Measurements from ENCODE around the gene AMZ1.

AMZ1 gene

DNA sequence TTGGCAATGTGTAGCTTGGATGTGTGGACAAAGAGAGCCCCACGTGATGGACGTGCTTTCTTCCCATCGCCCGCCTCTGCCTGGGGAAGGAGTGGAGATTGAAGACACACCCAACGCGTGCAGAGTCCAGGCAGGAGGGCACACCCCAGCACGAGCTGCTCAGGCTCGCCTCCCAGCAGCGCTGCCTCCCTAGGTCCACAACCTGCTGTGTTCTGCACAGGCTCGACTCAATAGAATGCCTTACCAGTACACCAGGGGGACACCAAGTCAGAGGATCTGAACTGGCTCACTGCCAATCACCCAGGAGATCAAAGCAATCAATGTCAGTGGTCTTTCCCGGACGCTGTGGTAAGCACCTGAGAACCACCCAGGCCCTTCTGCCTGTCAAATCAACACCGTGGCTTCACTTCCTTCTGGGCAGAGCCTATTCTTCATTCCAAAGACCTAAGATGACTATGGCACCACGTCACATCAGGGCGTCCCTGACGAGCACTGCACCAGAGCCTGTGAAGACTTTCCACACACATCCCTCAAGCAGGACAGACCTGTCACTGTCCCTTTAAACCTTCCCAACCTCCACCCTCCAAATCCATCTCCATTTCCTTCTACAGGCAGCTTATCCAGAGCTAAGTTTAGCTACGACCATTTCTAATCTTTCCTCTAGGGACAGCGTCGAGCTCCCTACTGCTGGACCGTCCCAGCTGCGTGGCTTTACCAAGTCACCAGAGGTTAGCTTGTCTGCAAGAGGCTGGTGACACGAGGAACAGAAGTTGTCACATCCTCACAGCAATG, 72.3 kb downstream of the AMZ1 start:
- 55% methylated on average over 13 of the region's 22 CpGs for WGBS (ENCODE audit: insufficient coverage)
- Histone ChIP-seq H3K27ac (ENCODE audit: insufficient read depth in 1 of 2, low read depth in 1 of 2, low read length in 2 of 2, poor library complexity in 1 of 2, severe bottlenecking in 2 of 2) (peak overlapping the region in 1 of 2 experiments; percentile 64), H3K27me3 (replicated peaks in 2 of 5; ENCODE audit: control insufficient read depth in 4 of 5, insufficient read depth in 5 of 5, low read length in 4 of 5) (no peaks in the 10 kb centered on the region), H3K36me3 (ENCODE audit: control insufficient read depth in 4 of 4, insufficient read depth in 4 of 4, low read length in 3 of 4) (peaks cover 0 to 36% (median 8%) of the 10 kb centered on the region in 4 experiments), H3K4me3 (ENCODE audit: control insufficient read depth in 1 of 7, extremely low read depth in 1 of 7, insufficient read depth in 4 of 7, low read depth in 2 of 7, low read length in 6 of 7) (peak overlapping the region in 1 of 7 experiments; percentile 25), H3K9me3 (ENCODE audit: control extremely low read depth in 1 of 5, control insufficient read depth in 4 of 5, insufficient read depth in 2 of 5, low read depth in 1 of 5, low read length in 4 of 5) (no peaks in the 10 kb centered on the region), H3K4me1 (ENCODE audit: control extremely low read depth in 1 of 4, control insufficient read depth in 4 of 4, insufficient read depth in 4 of 4, low read length in 3 of 4) (peaks cover 7 to 77% (median 62%) of the 10 kb centered on the region in 4 experiments)
- peak; percentile 58 to 87 (median 81) for DNase-seq
- POLR2A ChIA-PET: interaction anchor here (0.6 to 2.3 kb wide), 5 partner anchors 10 to 28 kb away, joined by 3 to 13 read pairs (median 3); no protein-coding TSS in a partner anchor
- CTCF ChIA-PET: interaction anchor here (0.8 to 8.1 kb wide), 15 partner anchors 10 to 104 kb away, joined by 3 to 96 read pairs (median 4); no protein-coding TSS in a partner anchor

DNA sequence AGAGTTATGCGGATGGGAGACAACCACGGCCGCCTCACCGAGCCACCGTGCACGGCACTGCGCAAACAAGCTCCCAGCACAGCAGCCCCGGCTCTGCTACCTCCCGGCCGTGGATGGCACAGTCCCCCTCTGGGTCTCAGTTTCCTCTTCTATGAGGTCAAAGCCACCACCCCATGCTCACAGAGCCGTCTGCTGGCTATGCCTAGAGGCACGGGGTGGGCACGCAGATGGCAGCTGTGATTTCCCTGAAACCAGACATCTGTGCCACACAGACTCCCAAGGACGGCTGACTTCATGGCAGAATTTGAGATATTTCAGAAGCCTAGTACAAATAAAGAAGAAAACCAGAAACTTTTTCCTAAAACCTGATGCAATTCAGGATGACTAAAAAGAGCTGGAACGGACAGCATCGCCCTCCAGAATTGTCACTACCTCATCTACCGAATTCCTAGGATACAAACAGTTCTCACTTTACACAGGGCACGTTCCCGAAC, 73.2 kb downstream of the AMZ1 start:
- WGBS (ENCODE audit: insufficient coverage): 96% methylated on average over 18 of the region's 19 CpGs
- CTCF ChIA-PET: interaction anchor here (0.6 to 8.1 kb wide), 20 partner anchors 9 to 349 kb away, joined by 3 to 96 read pairs (median 4); no protein-coding TSS in a partner anchor
- DNase-seq: no peak
- Histone ChIP-seq H3K9me3 (ENCODE audit: control extremely low read depth in 1 of 5, control insufficient read depth in 4 of 5, insufficient read depth in 2 of 5, low read depth in 1 of 5, low read length in 4 of 5) (no peaks in the 10 kb centered on the region), H3K4me3 (ENCODE audit: control insufficient read depth in 1 of 7, extremely low read depth in 1 of 7, insufficient read depth in 4 of 7, low read depth in 2 of 7, low read length in 6 of 7) (no peak overlapping the region), H3K4me1 (ENCODE audit: control extremely low read depth in 1 of 4, control insufficient read depth in 4 of 4, insufficient read depth in 4 of 4, low read length in 3 of 4) (peaks cover 7 to 76% (median 62%) of the 10 kb centered on the region in 4 experiments), H3K36me3 (ENCODE audit: control insufficient read depth in 4 of 4, insufficient read depth in 4 of 4, low read length in 3 of 4) (peaks cover 0 to 36% (median 8%) of the 10 kb centered on the region in 4 experiments), H3K27ac (ENCODE audit: insufficient read depth in 1 of 2, low read depth in 1 of 2, low read length in 2 of 2, poor library complexity in 1 of 2, severe bottlenecking in 2 of 2) (no peak overlapping the region), H3K27me3 (replicated peaks in 2 of 5; ENCODE audit: control insufficient read depth in 4 of 5, insufficient read depth in 5 of 5, low read length in 4 of 5) (no peaks in the 10 kb centered on the region)
- POLR2A ChIA-PET: interaction anchor here (0.6 to 2.3 kb wide), 5 partner anchors 9 to 53 kb away, joined by 3 to 13 read pairs (median 3); no protein-coding TSS in a partner anchor

DNA sequence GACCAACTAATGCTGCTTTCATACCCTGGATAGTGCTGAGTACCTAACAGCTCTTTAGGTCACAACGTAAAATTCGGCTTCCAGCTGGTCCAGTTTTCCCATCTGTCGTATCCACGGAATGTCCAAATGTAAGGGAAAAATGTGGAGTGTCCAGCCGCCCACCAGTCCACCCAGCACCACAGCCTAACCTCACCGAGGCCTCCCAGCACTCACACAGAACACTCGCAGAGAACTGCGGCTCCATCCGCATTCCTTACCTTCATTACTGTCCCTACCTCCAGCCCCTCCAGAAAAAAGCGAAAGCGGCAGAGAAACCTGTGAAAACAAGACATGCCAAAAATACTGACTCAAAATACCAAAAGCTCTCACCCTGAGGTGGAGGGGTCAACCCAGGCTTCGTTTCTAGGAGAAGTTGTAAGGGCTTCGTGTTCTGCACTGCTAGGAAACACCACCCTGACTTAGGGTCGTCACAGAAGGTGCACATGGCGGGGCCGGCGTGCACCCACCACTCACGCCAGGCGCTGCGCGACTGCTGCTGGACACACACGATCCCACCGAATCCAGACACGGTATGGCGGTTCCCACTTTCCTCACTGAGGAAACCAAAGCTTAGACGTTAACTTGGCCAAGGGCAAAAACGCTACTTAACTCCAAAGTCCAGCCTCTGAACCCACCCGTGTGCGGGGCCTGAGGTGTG, 73.9 kb downstream of the AMZ1 start:
- Histone ChIP-seq H3K9me3 (ENCODE audit: control extremely low read depth in 1 of 5, control insufficient read depth in 4 of 5, insufficient read depth in 2 of 5, low read depth in 1 of 5, low read length in 4 of 5) (no peaks in the 10 kb centered on the region), H3K36me3 (ENCODE audit: control insufficient read depth in 4 of 4, insufficient read depth in 4 of 4, low read length in 3 of 4) (peaks cover 1 to 31% (median 9%) of the 10 kb centered on the region in 4 experiments), H3K4me1 (ENCODE audit: control extremely low read depth in 1 of 4, control insufficient read depth in 4 of 4, insufficient read depth in 4 of 4, low read length in 3 of 4) (peaks cover 7 to 68% (median 58%) of the 10 kb centered on the region in 4 experiments), H3K27me3 (replicated peaks in 2 of 5; ENCODE audit: control insufficient read depth in 4 of 5, insufficient read depth in 5 of 5, low read length in 4 of 5) (no peaks in the 10 kb centered on the region), H3K4me3 (ENCODE audit: control insufficient read depth in 1 of 7, extremely low read depth in 1 of 7, insufficient read depth in 4 of 7, low read depth in 2 of 7, low read length in 6 of 7) (no peak overlapping the region), H3K27ac (ENCODE audit: insufficient read depth in 1 of 2, low read depth in 1 of 2, low read length in 2 of 2, poor library complexity in 1 of 2, severe bottlenecking in 2 of 2) (peak overlapping the region in 1 of 2 experiments; percentile 73)
- ChIA-PET POLR2A (interaction anchor here (0.6 kb wide), 2 partner anchors 52 to 77 kb away, joined by 3 to 4 read pairs; no protein-coding TSS in a partner anchor), CTCF (interaction anchor here (0.8 to 8.1 kb wide), 14 partner anchors 8 to 102 kb away, joined by 3 to 96 read pairs (median 4); no protein-coding TSS in a partner anchor)
- WGBS (ENCODE audit: insufficient coverage): 98% methylated on average over 23 of the region's 29 CpGs
- DNase-seq: no peak

DNA sequence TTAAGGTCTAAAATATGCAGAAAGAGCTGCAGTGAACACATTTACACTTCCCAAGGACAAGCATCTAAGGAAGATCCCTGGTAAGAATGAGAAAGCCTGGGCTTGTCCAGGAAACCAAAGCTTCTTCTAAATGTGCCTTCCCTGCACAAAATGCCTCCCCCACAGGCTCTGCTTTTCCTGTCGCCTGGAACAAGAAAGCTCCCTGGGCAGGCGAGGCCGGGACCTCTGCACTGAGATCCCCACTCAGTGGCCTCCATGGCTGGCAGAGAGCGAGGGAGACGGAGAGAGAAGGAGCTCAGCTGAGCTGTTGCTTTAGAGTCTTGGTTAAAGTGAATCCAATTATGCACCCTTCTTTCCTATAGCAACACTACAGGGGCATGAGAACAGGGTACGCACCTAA, 75.6 kb downstream of the AMZ1 start:
- H3K4me3 ChIP-seq (ENCODE audit: control insufficient read depth in 1 of 7, extremely low read depth in 1 of 7, insufficient read depth in 4 of 7, low read depth in 2 of 7, low read length in 6 of 7): no peak overlapping the region
- 94% methylated on average over 5 of the region's 6 CpGs for WGBS (ENCODE audit: insufficient coverage)
- H3K36me3 ChIP-seq (ENCODE audit: control insufficient read depth in 4 of 4, insufficient read depth in 4 of 4, low read length in 3 of 4): peaks cover 3 to 35% (median 10%) of the 10 kb centered on the region in 4 experiments
- H3K9me3 ChIP-seq (ENCODE audit: control extremely low read depth in 1 of 5, control insufficient read depth in 4 of 5, insufficient read depth in 2 of 5, low read depth in 1 of 5, low read length in 4 of 5): no peaks in the 10 kb centered on the region
- peak overlapping the region in 1 of 2 experiments; percentile 73 for H3K27ac ChIP-seq (ENCODE audit: insufficient read depth in 1 of 2, low read depth in 1 of 2, low read length in 2 of 2, poor library complexity in 1 of 2, severe bottlenecking in 2 of 2)
- ChIA-PET POLR2A (interaction anchor here (1.2 to 1.7 kb wide), 3 partner anchors 8 to 29 kb away, joined by 8 to 9 read pairs (median 8); no protein-coding TSS in a partner anchor), CTCF (interaction anchor here (0.7 to 8.1 kb wide), 13 partner anchors 8 to 78 kb away, joined by 3 to 96 read pairs (median 3); no protein-coding TSS in a partner anchor)
- peaks cover 0 to 52% (median 42%) of the 10 kb centered on the region in 4 experiments for H3K4me1 ChIP-seq (ENCODE audit: control extremely low read depth in 1 of 4, control insufficient read depth in 4 of 4, insufficient read depth in 4 of 4, low read length in 3 of 4)
- no peak for DNase-seq
- H3K27me3 ChIP-seq (replicated peaks in 2 of 5; ENCODE audit: control insufficient read depth in 4 of 5, insufficient read depth in 5 of 5, low read length in 4 of 5): no peaks in the 10 kb centered on the region

DNA sequence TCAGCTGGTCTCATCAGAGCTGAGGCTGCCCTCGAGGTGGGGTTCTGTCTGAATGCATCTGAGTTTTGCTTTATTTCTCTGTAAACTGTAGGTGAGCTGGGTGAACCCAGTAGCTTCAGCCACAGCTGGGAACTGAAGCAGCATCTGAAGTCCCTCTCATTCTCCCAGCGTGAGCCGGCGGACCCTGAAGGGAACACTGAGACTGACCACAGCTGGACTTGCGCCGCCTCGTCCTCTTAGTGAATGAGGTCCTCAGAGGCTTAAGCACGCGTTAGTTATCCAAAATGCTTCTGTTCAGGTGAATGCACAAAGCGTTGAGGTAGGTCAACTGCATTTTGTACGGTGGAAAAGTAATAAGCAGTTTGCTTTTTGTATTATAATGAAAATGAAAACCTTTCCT, 76.6 kb downstream of the AMZ1 start:
- peaks cover 0 to 3% (median 0%) of the 10 kb centered on the region in 5 experiments for H3K9me3 ChIP-seq (ENCODE audit: control extremely low read depth in 1 of 5, control insufficient read depth in 4 of 5, insufficient read depth in 2 of 5, low read depth in 1 of 5, low read length in 4 of 5)
- H3K36me3 ChIP-seq (ENCODE audit: control insufficient read depth in 4 of 4, insufficient read depth in 4 of 4, low read length in 3 of 4): peaks cover 3 to 34% (median 15%) of the 10 kb centered on the region in 4 experiments
- H3K27ac ChIP-seq (ENCODE audit: insufficient read depth in 1 of 2, low read depth in 1 of 2, low read length in 2 of 2, poor library complexity in 1 of 2, severe bottlenecking in 2 of 2): no peak overlapping the region
- WGBS (ENCODE audit: insufficient coverage): 100% methylated on average over 9 of the region's 11 CpGs
- no peak for DNase-seq
- ChIA-PET POLR2A (interaction anchor here (1.5 kb wide), 1 partner anchor 30 kb away, joined by 8 read pairs; no protein-coding TSS in a partner anchor), CTCF (interaction anchor here (1.3 to 8.1 kb wide), 4 partner anchors 27 to 55 kb away, joined by 3 to 96 read pairs (median 10); no protein-coding TSS in a partner anchor)
- peaks cover 0 to 44% (median 33%) of the 10 kb centered on the region in 4 experiments for H3K4me1 ChIP-seq (ENCODE audit: control extremely low read depth in 1 of 4, control insufficient read depth in 4 of 4, insufficient read depth in 4 of 4, low read length in 3 of 4)
- no peak overlapping the region for H3K4me3 ChIP-seq (ENCODE audit: control insufficient read depth in 1 of 7, extremely low read depth in 1 of 7, insufficient read depth in 4 of 7, low read depth in 2 of 7, low read length in 6 of 7)
- H3K27me3 ChIP-seq (replicated peaks in 2 of 5; ENCODE audit: control insufficient read depth in 4 of 5, insufficient read depth in 5 of 5, low read length in 4 of 5): no peaks in the 10 kb centered on the region

Measured in common myeloid progenitor, CD34-positive (primary cell).